Transverse colon (tissue), 4 donors: ENCODE measurements around the gene PKMYT1. TPM values are rescaled to one million over a fixed set of nuclear protein-coding genes. Genes with fewer than 3 reads are reported as not detected.

Source experiments
- small RNA-seq, 4 donors: library from RNA; depleted of rRNA; stranded (forward); fragments of <200 nt; gene quantifications; one replicate each; pipeline ENCODE3, GENCODE V24; 2016
- total RNA-seq, 4 donors: library from RNA; depleted of rRNA; stranded (reverse); fragments of >200 nt; gene quantifications; one replicate each; pipeline ENCODE4 v1.1.0, GENCODE V29; 2016

Gene PKMYT1
- total RNA-seq, 4 donors from 2014 or later: 0.55 to 3.6 (median 3.0) TPM; not detected in 1

Small RNAs within 50 kb of the gene (small RNA-seq; reads per million reads assigned to genes)
- 0 to 0.28 (median 0) reads per million in 4 donors for gene LINC00514

Other genes with a start within 250 kb of the PKMYT1 start
- gene SRRM2, start 227.8 kb downstream of the PKMYT1 start, total RNA-seq: 1,000 to 10,000 TPM in 2 of 4 donors, 100 to 1,000 TPM in 2; 545 to 3,500 (median 1,361) TPM
- gene ELOB, start 203.2 kb downstream of the PKMYT1 start, total RNA-seq: 100 to 1,000 TPM; 133 to 433 (median 288) TPM
- gene PRSS33, start 192.9 kb downstream of the PKMYT1 start, total RNA-seq: not detected
- gene PRSS41, start 182.0 kb downstream of the PKMYT1 start, total RNA-seq: not detected
- gene PRSS21, start 163.2 kb downstream of the PKMYT1 start, total RNA-seq: 1 to 10 TPM in 2 of 4 donors, not detected in 2; 1.6 to 1.9 TPM
- gene ZG16B, start 150.1 kb downstream of the PKMYT1 start, total RNA-seq: 10 to 100 TPM in 2 of 4 donors, 1 to 10 TPM in 1, not detected in 1; 5.2 to 28.3 (median 15.9) TPM
- gene PRSS22, start 122.3 kb downstream of the PKMYT1 start, total RNA-seq: 10 to 100 TPM in 1 of 4 donors, 1 to 10 TPM in 1, not detected in 2; 2.5 to 11.2 TPM
- gene FLYWCH2, start 97.2 kb downstream of the PKMYT1 start, total RNA-seq: 10 to 100 TPM; 35.0 to 74.4 (median 50.9) TPM
- 10 to 100 TPM; 29.1 to 59.1 (median 34.6) TPM for gene FLYWCH1, start 68.5 kb downstream of the PKMYT1 start, total RNA-seq
- gene KREMEN2, start 16.2 kb downstream of the PKMYT1 start, total RNA-seq: 1 to 10 TPM in 2 of 4 donors, under 1 TPM in 1, not detected in 1; 0.79 to 3.2 (median 1.1) TPM
- gene PAQR4, start 11.1 kb downstream of the PKMYT1 start, total RNA-seq: 1 to 10 TPM in 3 of 4 donors, not detected in 1; 3.0 to 5.9 (median 4.4) TPM
- gene CLDN9, start 32.5 kb upstream of the PKMYT1 start, total RNA-seq: 1 to 10 TPM in 1 of 4 donors, under 1 TPM in 1, not detected in 2; 0.55 to 1.1 TPM
- gene CLDN6, start 37.7 kb upstream of the PKMYT1 start, total RNA-seq: not detected
- 10 to 100 TPM; 13.3 to 50.5 (median 19.9) TPM for gene TNFRSF12A, start 39.9 kb upstream of the PKMYT1 start, total RNA-seq
- gene HCFC1R1, start 43.5 kb upstream of the PKMYT1 start, total RNA-seq: 10 to 100 TPM in 2 of 4 donors, 1 to 10 TPM in 2; 4.4 to 35.4 (median 17.5) TPM
- 10 to 100 TPM; 10.1 to 42.8 (median 17.6) TPM for gene THOC6, start 43.6 kb upstream of the PKMYT1 start, total RNA-seq
- 100 to 1,000 TPM; 123 to 357 (median 167) TPM for gene BICDL2, start 56.5 kb upstream of the PKMYT1 start, total RNA-seq
- 1 to 10 TPM in 3 of 4 donors, not detected in 1; 1.6 to 9.4 (median 1.8) TPM for gene MMP25, start 66.1 kb upstream of the PKMYT1 start, total RNA-seq
- gene IL32, start 85.2 kb upstream of the PKMYT1 start, total RNA-seq: 100 to 1,000 TPM in 3 of 4 donors, 10 to 100 TPM in 1; 21.9 to 720 (median 492) TPM
- gene ZSCAN10, start 118.8 kb upstream of the PKMYT1 start, total RNA-seq: not detected
- 10 to 100 TPM in 3 of 4 donors, 1 to 10 TPM in 1; 5.2 to 16.3 (median 15.5) TPM for gene ZNF205, start 132.1 kb upstream of the PKMYT1 start, total RNA-seq
- 10 to 100 TPM; 12.1 to 64.3 (median 16.1) TPM for gene ZNF213, start 154.6 kb upstream of the PKMYT1 start, total RNA-seq
- not detected for gene OR1F1, start 207.8 kb upstream of the PKMYT1 start, total RNA-seq